SH-SY5Y (cell line): ENCODE results near the gene RGS17.

Experiments used
- GATA2 ChIP-seq: IDR thresholded peaks from 2 replicates; pipeline ENCODE4 v1.6.1; 2011; ENCODE audit warnings: mild to moderate bottlenecking, low read depth, low read length
- GATA3 ChIP-seq: IDR thresholded peaks from 2 replicates; pipeline ENCODE4 v1.6.1; 2011; ENCODE audit warnings: low read depth, mild to moderate bottlenecking, low read length, moderate library complexity

- TF ChIP-seq GATA2 (no peak), GATA3 (no peak)
Measured at GRCh38 chr6:153087436-153087835, 43.6 kb downstream of the RGS17 start.
